BLaER1 (cell line): ENCODE data around the gene TSPOAP1.

Experiments
- H3K27ac ChIP-seq: shearing (Covaris generic); formaldehyde crosslinking; 2 replicates; pipeline ENCODE4 v1.8.1; 2022
- H3K27me3 ChIP-seq: shearing (Covaris generic); formaldehyde crosslinking; 2 replicates; pipeline ENCODE4 v1.8.1; 2022
- H3K36me3 ChIP-seq: shearing (Covaris generic); formaldehyde crosslinking; 2 replicates; pipeline ENCODE4 v1.8.1; 2022
- H3K4me1 ChIP-seq: shearing (Covaris generic); formaldehyde crosslinking; 2 replicates; pipeline ENCODE4 v1.8.1; 2022
- H3K4me2 ChIP-seq: shearing (Covaris generic); formaldehyde crosslinking; 2 replicates; pipeline ENCODE4 v1.8.1; 2022
- H3K4me3 ChIP-seq: shearing (Covaris generic); formaldehyde crosslinking; 2 replicates; pipeline ENCODE4 v1.8.1; 2022
- H3K9ac ChIP-seq: shearing (Covaris generic); formaldehyde crosslinking; 2 replicates; pipeline ENCODE4 v1.8.1; 2022
- H3K9me3 ChIP-seq: shearing (Covaris generic); formaldehyde crosslinking; 2 replicates; pipeline ENCODE4 v1.8.1; 2022
- H4K20me1 ChIP-seq: shearing (Covaris generic); formaldehyde crosslinking; 2 replicates; pipeline ENCODE4 v1.8.1; 2022
- Cebpa-rat ChIP-seq: shearing (Covaris generic); IDR thresholded peaks from 2 replicates; pipeline ENCODE4 v1.8.1; 2022

The TSPOAP1 gene

DNA sequence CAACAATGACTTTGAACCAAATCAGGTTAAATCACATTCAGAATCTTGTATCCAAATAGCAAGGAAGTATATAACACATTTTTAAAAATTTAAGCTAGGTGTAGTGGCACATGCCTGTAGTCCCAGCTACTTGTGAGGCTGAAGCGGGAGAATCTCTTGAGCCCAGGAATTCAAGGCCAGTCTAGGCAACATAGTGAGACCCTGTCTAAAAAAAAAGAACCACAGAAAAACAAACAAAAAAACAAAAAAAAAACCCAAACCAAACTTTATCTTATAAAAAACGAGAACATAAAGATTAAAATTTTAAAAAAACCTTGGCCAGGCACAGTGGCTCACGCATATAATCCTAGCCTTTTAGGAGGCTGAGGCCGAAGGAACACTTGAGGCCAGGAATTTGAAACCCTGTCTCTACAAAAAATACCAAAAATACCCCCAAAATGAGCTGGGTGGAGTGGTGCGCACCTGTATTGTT is 11.8 kb upstream of the TSPOAP1 start:
- H3K4me1 ChIP-seq, result peaks cover 81% of the 10 kb centered on the region
- H3K27ac ChIP-seq, result peak overlapping the region; percentile 100
- TF ChIP-seq Cebpa-rat, result no peak
- peaks cover 33% of the 10 kb centered on the region for H3K36me3 ChIP-seq
- H3K9me3 ChIP-seq, result no peaks in the 10 kb centered on the region
- H4K20me1 ChIP-seq, result no peaks in the 10 kb centered on the region
- no peaks in the 10 kb centered on the region for H3K27me3 ChIP-seq
- H3K9ac ChIP-seq, result peak overlapping the region; percentile 100
- H3K4me2 ChIP-seq, result peak overlapping the region; percentile 96
- peak overlapping the region; percentile 96 for H3K4me3 ChIP-seq

DNA sequence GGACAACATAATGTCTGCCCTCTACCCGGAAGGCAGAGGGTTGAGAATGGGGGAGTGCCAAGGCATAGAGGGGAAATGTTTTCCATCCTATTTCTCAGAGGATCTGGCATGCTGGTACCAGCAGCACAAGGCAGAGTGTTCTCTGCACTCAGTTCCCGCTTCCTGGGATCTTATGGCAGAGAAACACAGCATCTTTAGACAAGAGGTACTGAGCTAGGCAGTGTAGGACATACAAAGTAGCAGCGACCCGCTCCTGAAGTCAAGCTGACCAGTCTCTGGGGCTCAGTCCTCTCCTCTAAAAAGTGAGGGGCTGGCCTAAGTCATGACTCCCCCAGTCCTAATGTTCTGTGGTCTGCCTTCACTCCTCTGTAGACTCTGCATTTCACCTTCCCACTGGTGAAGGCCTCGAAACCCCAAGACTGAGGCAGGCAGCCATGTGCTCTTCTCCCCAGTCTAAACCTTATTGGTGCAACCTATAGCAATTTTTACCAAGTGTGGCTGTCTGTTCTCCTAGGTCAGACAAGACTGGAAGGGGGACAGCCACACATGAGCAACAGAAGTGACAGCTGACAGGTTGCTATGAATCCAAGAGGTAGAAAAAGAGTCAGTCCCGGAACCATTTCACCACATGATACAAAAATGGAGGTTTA is 11.3 kb upstream of the TSPOAP1 start:
- no peak for TF ChIP-seq Cebpa-rat
- H3K4me3 ChIP-seq, result peak overlapping the region; percentile 96
- peak overlapping the region; percentile 100 for H3K27ac ChIP-seq
- no peaks in the 10 kb centered on the region for H3K27me3 ChIP-seq
- no peaks in the 10 kb centered on the region for H4K20me1 ChIP-seq
- peak overlapping the region; percentile 100 for H3K9ac ChIP-seq
- peaks cover 81% of the 10 kb centered on the region for H3K4me1 ChIP-seq
- H3K9me3 ChIP-seq, result no peaks in the 10 kb centered on the region
- peaks cover 30% of the 10 kb centered on the region; the same call in 1 of the 2 replicates for H3K36me3 ChIP-seq
- H3K4me2 ChIP-seq, result peak overlapping the region; percentile 96

DNA sequence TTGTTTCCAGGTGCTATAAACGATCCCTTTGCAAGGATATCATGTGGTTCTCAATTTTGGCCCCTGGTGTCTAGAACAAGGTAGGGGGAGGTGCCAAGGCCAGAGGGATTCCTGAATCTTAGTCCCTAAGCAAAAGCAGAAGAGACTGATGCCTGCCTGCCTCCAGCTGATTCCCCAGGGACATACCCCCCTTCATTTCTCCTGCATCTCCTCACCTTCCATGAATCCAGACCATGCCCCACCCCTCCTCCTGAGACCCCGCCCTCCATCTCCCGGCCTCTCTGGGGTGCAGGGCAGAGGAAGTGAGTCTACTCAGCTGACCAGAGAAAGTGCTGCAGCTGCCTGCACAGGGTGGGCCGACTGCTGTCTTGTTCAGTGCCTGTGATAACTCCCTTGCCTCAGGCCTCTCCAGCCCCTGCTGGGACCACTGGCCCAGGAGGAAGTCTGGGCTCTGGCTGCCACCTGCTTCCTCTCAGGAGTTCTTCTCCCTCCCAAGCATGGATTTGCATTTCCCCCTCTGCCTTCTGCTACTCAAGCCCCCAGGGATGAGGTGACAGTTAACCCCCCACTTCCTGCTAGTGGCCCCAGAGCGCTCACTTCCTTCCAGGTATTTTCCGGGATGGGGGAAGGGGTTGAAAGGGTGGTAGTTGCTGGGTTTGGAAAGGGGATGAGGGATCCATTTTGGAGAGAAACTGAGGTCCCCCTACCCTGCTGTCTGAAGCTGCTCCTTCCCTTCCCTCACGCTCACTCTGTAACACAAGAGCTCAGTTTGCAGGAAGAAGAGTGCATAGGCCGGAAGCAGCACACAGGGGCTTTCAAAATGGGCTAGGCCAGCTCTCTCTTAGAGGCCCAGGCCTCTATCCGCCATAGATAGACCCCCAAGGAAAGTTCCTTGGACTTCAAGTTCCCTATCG is 10.5 kb upstream of the TSPOAP1 start:
- Histone ChIP-seq H3K9me3 (no peaks in the 10 kb centered on the region), H3K4me3 (peak overlapping the region; percentile 96), H3K9ac (peak overlapping the region; percentile 100), H3K4me1 (peaks cover 84% of the 10 kb centered on the region), H3K36me3 (peaks cover 30% of the 10 kb centered on the region; the same call in 1 of the 2 replicates), H4K20me1 (no peaks in the 10 kb centered on the region), H3K27ac (peak overlapping the region; percentile 100), H3K27me3 (no peaks in the 10 kb centered on the region), H3K4me2 (peak overlapping the region; percentile 96)
- TF ChIP-seq Cebpa-rat, result no peak

DNA sequence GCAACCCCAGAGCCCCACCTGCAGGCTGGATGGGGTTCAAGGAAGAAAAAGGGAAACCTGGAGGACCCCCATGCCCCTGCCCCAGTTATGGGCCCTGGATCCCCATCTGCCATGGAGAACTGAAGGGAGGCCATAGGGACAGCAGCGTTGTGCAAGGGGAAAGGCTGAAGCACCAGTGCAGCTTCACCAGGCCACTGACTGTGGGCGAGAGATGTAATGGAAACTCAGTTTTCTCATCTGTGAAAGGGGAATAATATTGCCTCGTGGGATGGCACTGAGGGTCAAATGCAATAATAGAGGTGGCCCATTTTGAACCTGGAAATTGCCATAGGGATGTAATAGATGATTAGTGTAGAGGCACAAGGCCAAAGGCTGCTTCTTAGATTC is 9.9 kb upstream of the TSPOAP1 start:
- peaks cover 84% of the 10 kb centered on the region for H3K4me1 ChIP-seq
- TF ChIP-seq Cebpa-rat, result no peak
- H3K27ac ChIP-seq, result peak overlapping the region; percentile 100

DNA sequence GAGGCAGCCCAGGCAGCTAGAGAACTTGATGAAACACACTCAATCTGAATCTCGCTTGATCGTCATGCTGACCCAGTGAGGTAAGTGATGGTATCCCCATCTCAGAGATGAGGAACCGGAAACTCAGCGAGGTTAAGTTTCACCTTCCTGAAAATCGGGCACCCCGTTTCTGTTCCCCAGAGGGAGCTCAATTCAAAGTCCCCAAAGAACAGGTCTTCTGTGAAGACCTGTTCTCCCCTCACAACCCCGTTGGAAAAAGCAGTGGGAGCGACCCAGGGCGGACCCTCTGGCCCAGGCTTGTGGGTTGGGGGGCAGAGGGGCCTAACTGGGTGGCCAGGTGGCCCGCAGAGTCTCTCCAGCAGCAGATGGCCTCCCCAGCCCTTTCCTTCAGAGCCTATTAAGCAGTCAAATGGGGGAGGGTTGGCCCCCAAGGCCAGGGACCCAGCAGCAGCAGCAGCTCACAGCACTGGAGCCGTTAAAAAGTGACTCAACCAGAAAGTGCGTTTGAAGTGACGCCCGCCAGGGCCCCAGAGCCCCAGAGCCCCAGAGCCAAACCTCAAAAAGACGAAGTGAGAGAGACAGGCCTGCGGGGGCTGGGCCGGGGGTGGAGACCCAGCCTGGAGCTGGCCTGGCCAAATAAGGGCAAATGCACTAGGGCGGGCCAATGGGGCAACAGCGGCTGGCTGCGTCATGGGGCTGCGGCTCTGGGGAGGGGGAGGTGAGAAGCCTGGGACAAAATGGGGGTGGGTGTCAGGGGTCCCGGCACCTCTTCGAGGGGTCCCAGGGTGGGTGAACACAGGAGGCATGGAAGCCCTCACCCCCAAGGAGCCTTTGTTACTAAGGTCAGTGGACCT is 9.2 kb upstream of the TSPOAP1 start:
- Histone ChIP-seq H3K9me3 (no peaks in the 10 kb centered on the region), H3K4me3 (peak overlapping the region; percentile 96), H3K4me2 (peak overlapping the region; percentile 96), H3K27ac (peak overlapping the region; percentile 100), H3K9ac (peak overlapping the region; percentile 100), H4K20me1 (no peaks in the 10 kb centered on the region), H3K4me1 (peaks cover 78% of the 10 kb centered on the region), H3K36me3 (peaks cover 25% of the 10 kb centered on the region; the same call in 1 of the 2 replicates), H3K27me3 (no peaks in the 10 kb centered on the region)
- TF ChIP-seq Cebpa-rat, result no peak

More for the DNA sequence above, 9.9 kb upstream of the TSPOAP1 start:
- Histone ChIP-seq H3K27me3 (no peaks in the 10 kb centered on the region), H4K20me1 (no peaks in the 10 kb centered on the region), H3K4me2 (peak overlapping the region; percentile 96), H3K9me3 (no peaks in the 10 kb centered on the region), H3K36me3 (peaks cover 30% of the 10 kb centered on the region; the same call in 1 of the 2 replicates), H3K9ac (peak overlapping the region; percentile 100), H3K4me3 (peak overlapping the region; percentile 96)

DNA sequence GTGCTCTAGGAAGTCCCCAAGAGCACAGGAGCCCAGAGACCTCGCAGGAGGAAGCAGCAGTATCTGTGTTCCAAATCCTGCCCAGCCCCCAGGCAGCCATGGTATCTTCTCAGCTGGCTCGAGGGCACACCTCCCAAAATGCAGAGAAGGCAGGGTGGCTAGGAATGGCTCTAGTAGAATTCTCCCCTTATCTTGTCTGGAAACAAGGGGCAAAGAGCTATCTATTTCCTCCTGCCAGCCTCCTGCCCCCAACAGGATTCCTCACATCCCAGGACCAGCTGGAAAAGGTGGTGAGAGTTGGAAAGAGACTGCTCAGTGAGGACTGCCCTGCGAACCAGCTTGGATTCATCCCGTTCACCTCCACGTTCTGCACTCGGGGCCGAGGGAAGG is 8.6 kb upstream of the TSPOAP1 start:
- peak overlapping the region; percentile 100 for H3K9ac ChIP-seq
- peaks cover under 1% of the 10 kb centered on the region; the same call in 1 of the 2 replicates for H4K20me1 ChIP-seq
- H3K36me3 ChIP-seq, result peaks cover 19% of the 10 kb centered on the region; the same call in 1 of the 2 replicates
- peak overlapping the region; percentile 96 for H3K4me3 ChIP-seq
- H3K27ac ChIP-seq, result peak overlapping the region; percentile 100
- peaks cover 71% of the 10 kb centered on the region for H3K4me1 ChIP-seq
- no peaks in the 10 kb centered on the region for H3K9me3 ChIP-seq
- peak overlapping the region; percentile 96 for H3K4me2 ChIP-seq
- TF ChIP-seq Cebpa-rat, result no peak
- no peaks in the 10 kb centered on the region for H3K27me3 ChIP-seq

DNA sequence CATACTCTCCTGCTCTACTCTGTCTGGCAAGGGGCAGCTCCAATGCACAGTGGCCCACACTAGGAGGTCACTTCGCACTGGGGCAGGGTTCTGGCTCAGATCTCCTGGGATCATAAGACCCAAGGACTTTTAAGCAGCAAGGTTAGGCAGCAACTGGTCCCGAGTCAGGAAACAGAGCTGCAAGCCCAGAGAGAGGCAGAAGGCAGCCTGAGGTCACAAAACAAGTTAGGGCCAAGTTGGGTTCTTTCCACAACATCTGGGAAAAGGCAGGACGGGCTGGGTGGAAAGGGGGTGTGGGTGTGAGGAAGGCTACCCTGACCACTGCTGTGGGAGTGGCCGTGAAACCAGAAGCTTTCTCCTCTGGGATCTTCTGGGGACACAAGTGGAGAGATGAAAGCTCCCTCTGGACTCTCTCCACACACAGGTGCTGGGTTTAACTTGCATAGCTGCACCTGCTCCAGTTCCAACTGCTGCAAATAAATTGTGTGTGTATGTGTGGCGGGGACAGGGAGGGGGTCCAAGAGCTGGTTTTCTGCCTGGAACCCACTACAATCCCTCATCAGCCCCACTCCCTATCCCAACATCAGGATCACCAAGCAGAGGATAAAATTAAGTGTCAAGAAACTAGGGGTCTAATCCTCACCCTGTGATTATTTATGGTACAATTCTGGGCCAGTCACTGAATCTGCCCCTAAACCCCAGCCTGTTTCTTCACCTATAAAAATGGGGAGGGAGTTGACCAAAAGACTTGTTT is 8.0 kb upstream of the TSPOAP1 start:
- H3K4me2 ChIP-seq, result peak overlapping the region; percentile 96
- H3K36me3 ChIP-seq, result peaks cover 18% of the 10 kb centered on the region
- peak overlapping the region; percentile 100 for H3K27ac ChIP-seq
- TF ChIP-seq Cebpa-rat, result no peak; the same call in 1 of the 2 replicates
- H4K20me1 ChIP-seq, result peaks cover 6% of the 10 kb centered on the region
- peak overlapping the region; percentile 100 for H3K9ac ChIP-seq
- H3K4me3 ChIP-seq, result peak overlapping the region; percentile 96
- H3K4me1 ChIP-seq, result peaks cover 66% of the 10 kb centered on the region
- no peaks in the 10 kb centered on the region for H3K27me3 ChIP-seq
- H3K9me3 ChIP-seq, result no peaks in the 10 kb centered on the region; the same call in 1 of the 2 replicates

DNA sequence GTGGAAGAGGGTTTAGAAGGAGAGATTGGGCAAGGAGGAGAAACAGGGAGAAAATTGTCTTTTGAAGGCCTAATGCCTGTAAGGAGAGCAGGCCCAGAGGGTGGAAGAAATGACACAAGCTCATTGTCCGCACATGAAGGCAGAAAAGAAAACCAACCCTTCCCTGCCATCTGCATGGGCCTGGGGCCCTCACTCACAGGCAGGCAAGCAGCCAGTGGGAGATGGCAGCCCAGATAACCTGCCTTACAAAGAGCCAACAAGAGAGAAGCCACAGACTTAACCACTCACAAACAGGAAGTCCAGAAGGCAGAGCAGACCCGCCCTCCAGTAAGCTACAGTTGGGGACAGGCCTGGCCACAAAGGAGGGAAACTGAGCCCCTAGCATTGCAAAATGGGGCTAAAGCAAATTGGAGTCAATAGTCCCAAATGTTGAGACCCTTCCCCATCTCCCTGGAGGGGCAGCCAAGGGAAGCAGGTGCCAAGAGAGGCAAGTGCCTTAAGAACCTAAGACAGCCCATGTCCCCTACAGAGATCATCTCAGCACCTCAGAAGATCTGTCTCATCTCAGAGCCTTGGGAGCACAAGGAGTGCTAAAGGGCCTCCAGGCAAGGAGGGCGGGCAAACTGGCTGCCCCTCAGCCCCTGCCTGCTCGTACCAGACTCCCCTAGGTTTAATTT is 7.3 kb upstream of the TSPOAP1 start:
- peak overlapping the region; percentile 100 for H3K27ac ChIP-seq
- peaks cover 19% of the 10 kb centered on the region for H3K36me3 ChIP-seq
- peak overlapping the region; percentile 100 for H3K9ac ChIP-seq
- peak overlapping the region; percentile 96 for H3K4me3 ChIP-seq
- peaks cover 14% of the 10 kb centered on the region for H4K20me1 ChIP-seq
- H3K27me3 ChIP-seq, result no peaks in the 10 kb centered on the region
- H3K4me1 ChIP-seq, result peaks cover 58% of the 10 kb centered on the region
- H3K9me3 ChIP-seq, result no peaks in the 10 kb centered on the region; the same call in 1 of the 2 replicates
- no peak for TF ChIP-seq Cebpa-rat
- peak overlapping the region; percentile 96 for H3K4me2 ChIP-seq
